B cell (primary cell): ENCODE results near the gene ADGRD1. TPM values are rescaled to one million over a fixed set of nuclear protein-coding genes. Genes with fewer than 3 reads are reported as not detected.
A peak's percentile ranks its signal among the peaks of the same experiment; 100 is the strongest.

Experiments used
- ATAC-seq: fragments of 200-7000 bp; cut with Tn5 transposase; one replicate; pipeline ENCODE4 v1.10.0; 2021; ENCODE audit warnings: low read depth, mild to moderate bottlenecking, moderate number of reproducible peaks, moderate library complexity
- CTCF ChIA-PET: fragments of 350-600 bp; sonication (Branson Sonifier 250); formaldehyde crosslinking; loops from one replicate; lab custom pipeline; 2021; ENCODE audit warnings: antibody characterized with exemption, inconsistent platforms; lab: Charles Lee
- POLR2A ChIA-PET: fragments of 350-600 bp; sonication (Branson Sonifier 250); formaldehyde crosslinking; loops from one replicate; lab custom pipeline; 2021; ENCODE audit warnings: antibody characterized with exemption; lab: Charles Lee
- DNase-seq: peaks from one replicate; pipeline ENCODE4 v3.0.0; 2013
- H2AFZ ChIP-seq: 2 replicates; pipeline ENCODE4 v1.6.1; 2012; ENCODE audit warnings: mild to moderate bottlenecking, low read depth, low read length; ENCODE audit not compliant: insufficient read depth, poor library complexity, severe bottlenecking
- H3K27ac ChIP-seq, 2 donors: 1 replicate in 1 of 2; 2 replicates in 1 of 2; pipeline ENCODE4 v1.5.1; 2012 to 2013; ENCODE audit warnings: low read length in 2 of 2, mild to moderate bottlenecking in 2 of 2, moderate library complexity in 1 of 2
- H3K27me3 ChIP-seq, 4 experiments: fragments of 200-600 bp in 1 of 4; sonication (generic) in 1 of 4; replicated peaks in 1 of 4; 1 replicate in 2 of 4; 2 replicates in 2 of 4; pipeline versions ENCODE4 v1.6.1 to v1.7.0; 2013 to 2016; ENCODE audit warnings: low read length in 3 of 4, mild to moderate bottlenecking in 2 of 4, mixed read lengths in 1 of 4, moderate library complexity in 1 of 4; ENCODE audit not compliant: insufficient read depth in 4 of 4, control insufficient read depth in 3 of 4; ENCODE audit errors: control extremely low read depth in 1 of 4
- H3K36me3 ChIP-seq, 2 experiments: replicated peaks in 1 of 2; 1 replicate in 1 of 2; 2 replicates in 1 of 2; pipeline versions ENCODE4 v1.6.1 to v1.7.1; 2013; ENCODE audit warnings: low read length in 1 of 2; ENCODE audit not compliant: insufficient read depth in 2 of 2, control insufficient read depth in 1 of 2; ENCODE audit errors: control extremely low read depth in 1 of 2, extremely low read depth in 1 of 2
- H3K4me1 ChIP-seq, 2 donors: fragments of 200-600 bp in 1 of 2; sonication (generic) in 1 of 2; 1 replicate in 1 of 2; 2 replicates in 1 of 2; pipeline versions ENCODE4 v1.5.1 to v1.6.1; 2013 to 2017; ENCODE audit warnings: low read length in 2 of 2; ENCODE audit not compliant: control insufficient read depth in 2 of 2, insufficient read depth in 2 of 2
- H3K4me2 ChIP-seq: replicated peaks from 2 replicates; pipeline ENCODE3; 2012; ENCODE audit warnings: mild to moderate bottlenecking, low read depth, low read length; ENCODE audit not compliant: poor library complexity, severe bottlenecking
- H3K4me3 ChIP-seq, 5 experiments: fragments of 200-600 bp in 1 of 5; sonication (generic) in 1 of 5; 1 replicate in 3 of 5; 2 replicates in 2 of 5; pipeline versions ENCODE4 v1.5.1 to v1.7.0; 2011 to 2016; ENCODE audit warnings: low read length in 4 of 5, mild to moderate bottlenecking in 4 of 5, low read depth in 2 of 5, control low read depth in 1 of 5, moderate library complexity in 1 of 5; ENCODE audit not compliant: insufficient read depth in 1 of 5; ENCODE audit errors: control extremely low read depth in 1 of 5, extremely low read depth in 1 of 5
- H3K79me2 ChIP-seq: fragments of 200-600 bp; sonication (generic); one replicate; pipeline ENCODE4 v1.6.0; 2016; ENCODE audit warnings: low read length; ENCODE audit not compliant: control insufficient read depth, insufficient read depth
- H3K9ac ChIP-seq: fragments of 200-600 bp; sonication (generic); 2 replicates; pipeline ENCODE4 v1.6.1; 2017; ENCODE audit warnings: mild to moderate bottlenecking, low read length, moderate library complexity
- H3K9me3 ChIP-seq, 3 donors: one replicate each; pipeline versions ENCODE4 v1.6.1 to v1.7.1; 2013; ENCODE audit warnings: low read length in 2 of 3; ENCODE audit not compliant: control insufficient read depth in 2 of 3, insufficient read depth in 1 of 3; ENCODE audit errors: control extremely low read depth in 1 of 3
- H4K20me1 ChIP-seq: 2 replicates; pipeline ENCODE4 v1.6.0; 2012; ENCODE audit warnings: mild to moderate bottlenecking, low read length; ENCODE audit not compliant: insufficient read depth, control insufficient read depth, poor library complexity, severe bottlenecking
- H3K27ac Mint-ChIP-seq: one replicate; pipeline ENCODE4 v1.8.0; 2021; ENCODE audit warnings: mixed read lengths
- H3K27me3 Mint-ChIP-seq: one replicate; pipeline ENCODE4 v1.8.0; 2021; ENCODE audit warnings: mixed read lengths
- H3K4me1 Mint-ChIP-seq: one replicate; pipeline ENCODE4 v1.8.0; 2021; ENCODE audit warnings: mixed read lengths
- H3K4me3 Mint-ChIP-seq: one replicate; pipeline ENCODE4 v1.8.0; 2021; ENCODE audit warnings: mixed read lengths
- H3K9me3 Mint-ChIP-seq: one replicate; pipeline ENCODE4 v1.8.0; 2022; ENCODE audit warnings: mixed read lengths; ENCODE audit not compliant: insufficient read depth
- EZH2 ChIP-seq: IDR thresholded peaks from 2 replicates; pipeline ENCODE4 v1.6.1; 2012; ENCODE audit warnings: borderline replicate concordance, low read depth, mild to moderate bottlenecking, moderate library complexity, low read length; ENCODE audit not compliant: insufficient read depth, poor library complexity, severe bottlenecking
- WGBS: methylation state at CpG from one replicate; pipeline ENCODE4 v1.1.5; 2013; ENCODE audit warnings: missing lambda C conversion rate; ENCODE audit not compliant: insufficient coverage; 5-methylcytosine and 5-hydroxymethylcytosine counted together
- intact Hi-C: fragments of 100-400 bp; cut with micrococcal nuclease; formaldehyde crosslinking; loops from one replicate; pipeline ENCODE4 v1.10.0; 2022
- polyA plus RNA-seq: library from polyadenylated mRNA; depleted of rRNA; stranded (reverse); fragments of >200 nt; gene quantifications from 2 replicates; pipeline ENCODE4 v1.2.3, GENCODE V29; 2012
- total RNA-seq, 2 donors: library from RNA; stranded (reverse); fragments of 120-200 nt in 1 of 2; gene quantifications; 1 replicate in 1 of 2; 2 replicates in 1 of 2; pipeline versions ENCODE4 v1.2.3 to v1.2.4, GENCODE V29; 2013 to 2022
- TF ChIP-seq, protein P1 (sequence below): fragments of 200-600 bp; IDR thresholded peaks from one replicate; pipeline ENCODE4 v1.8.0; 2022; ENCODE audit warnings: antibody characterized with exemption, mild to moderate bottlenecking

Gene ADGRD1
- total and polyA plus RNA-seq, 2 donors (not counting 1 experiment from before 2014, with no cell fraction given), result 1.1 to 2.2 TPM

DNA sequence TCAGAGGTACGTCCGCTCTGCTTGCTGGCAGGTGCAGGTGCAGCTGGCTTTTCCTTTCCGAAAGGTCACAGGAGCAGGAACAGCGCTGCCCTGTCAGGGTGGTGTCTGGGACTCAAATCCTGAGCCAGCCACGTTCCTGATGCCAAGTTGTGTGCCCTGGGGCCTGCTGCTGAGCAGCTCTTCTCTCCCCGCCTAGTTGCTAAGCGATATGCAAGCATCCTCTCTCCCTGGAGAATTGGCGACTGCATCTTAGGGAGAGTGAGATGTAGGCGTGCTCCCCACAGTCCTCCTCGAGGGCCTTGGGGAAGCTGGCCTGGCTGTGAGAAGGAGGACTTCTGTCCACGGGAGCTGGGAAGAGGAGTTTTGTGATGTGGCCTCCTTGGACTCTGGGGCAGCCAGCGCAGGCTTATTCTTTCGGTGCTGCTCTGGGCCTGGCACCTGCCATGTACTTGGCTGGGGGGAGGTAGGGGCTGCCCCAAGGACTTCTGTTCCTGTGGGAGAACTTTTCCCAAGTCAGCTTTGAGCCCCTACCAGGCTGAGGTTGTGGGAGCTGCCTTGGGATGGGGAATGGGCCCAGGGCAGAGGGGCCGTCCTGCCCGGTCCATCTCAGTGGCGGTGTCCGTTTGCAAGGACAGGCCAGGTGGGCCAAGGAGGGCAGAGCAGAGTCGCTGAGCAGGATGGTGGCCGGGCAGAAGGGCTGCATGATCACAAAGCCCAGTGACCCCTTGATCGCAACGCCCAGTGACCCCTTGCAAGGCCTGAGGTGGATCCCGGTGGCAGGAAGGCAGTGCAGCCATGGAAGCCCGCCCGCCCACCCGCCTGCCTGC lies 183.5 kb downstream of the ADGRD1 start:
- WGBS, result 93% methylated on average over 21 of the region's 25 CpGs
- DNase-seq, result no peak
- Mint-ChIP-seq H3K27ac (peak overlapping the region; percentile 10), H3K4me3 (no peak overlapping the region), H3K27me3 (no peaks in the 10 kb centered on the region), H3K4me1 (no peaks in the 10 kb centered on the region), H3K9me3 (no peaks in the 10 kb centered on the region)
- Histone ChIP-seq H4K20me1 (no peaks in the 10 kb centered on the region), H3K9me3 (no peaks in the 10 kb centered on the region), H3K27me3 (peaks cover 0 to 1% (median 0%) of the 10 kb centered on the region in 4 experiments), H2AFZ (no peak overlapping the region), H3K4me2 (no peak overlapping the region), H3K4me3 (no peak overlapping the region), H3K79me2 (no peaks in the 10 kb centered on the region), H3K27ac (no peak overlapping the region), H3K9ac (no peak overlapping the region), H3K4me1 (peaks cover 0 to 3% of the 10 kb centered on the region in 2 donors), H3K36me3 (no peaks in the 10 kb centered on the region)
- POLR2A ChIA-PET, result no interaction called here
- CTCF ChIA-PET, result interaction anchor here (7.6 kb wide), 1 partner anchor 221 kb away, joined by 102 read pairs; no protein-coding TSS in a partner anchor
- TF ChIP-seq, protein P1, sequence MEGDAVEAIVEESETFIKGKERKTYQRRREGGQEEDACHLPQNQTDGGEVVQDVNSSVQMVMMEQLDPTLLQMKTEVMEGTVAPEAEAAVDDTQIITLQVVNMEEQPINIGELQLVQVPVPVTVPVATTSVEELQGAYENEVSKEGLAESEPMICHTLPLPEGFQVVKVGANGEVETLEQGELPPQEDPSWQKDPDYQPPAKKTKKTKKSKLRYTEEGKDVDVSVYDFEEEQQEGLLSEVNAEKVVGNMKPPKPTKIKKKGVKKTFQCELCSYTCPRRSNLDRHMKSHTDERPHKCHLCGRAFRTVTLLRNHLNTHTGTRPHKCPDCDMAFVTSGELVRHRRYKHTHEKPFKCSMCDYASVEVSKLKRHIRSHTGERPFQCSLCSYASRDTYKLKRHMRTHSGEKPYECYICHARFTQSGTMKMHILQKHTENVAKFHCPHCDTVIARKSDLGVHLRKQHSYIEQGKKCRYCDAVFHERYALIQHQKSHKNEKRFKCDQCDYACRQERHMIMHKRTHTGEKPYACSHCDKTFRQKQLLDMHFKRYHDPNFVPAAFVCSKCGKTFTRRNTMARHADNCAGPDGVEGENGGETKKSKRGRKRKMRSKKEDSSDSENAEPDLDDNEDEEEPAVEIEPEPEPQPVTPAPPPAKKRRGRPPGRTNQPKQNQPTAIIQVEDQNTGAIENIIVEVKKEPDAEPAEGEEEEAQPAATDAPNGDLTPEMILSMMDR, result no peak
- TF ChIP-seq EZH2, result no peak
- intact Hi-C loops, result no loop called here
- ATAC-seq, result no peak
